WTC11 (cell line): ENCODE measurements around the gene ZNF648.

Experiments
- JUN ChIP-seq: sonication (generic); formaldehyde crosslinking; IDR thresholded peaks from 2 replicates; pipeline ENCODE4 v1.8.0; 2023; ENCODE audit warnings: mild to moderate bottlenecking, missing genetic modification reagents
- NFYB ChIP-seq: sonication (generic); formaldehyde crosslinking; conservative IDR thresholded peaks from 2 replicates; pipeline ENCODE4 v1.8.0; 2022; ENCODE audit warnings: low read depth, missing genetic modification reagents
- RORB ChIP-seq: fragments of 250-450 bp; sonication (Bioruptor Pico); IDR thresholded peaks from 2 replicates; pipeline ENCODE4 v1.9.0; 2021; ENCODE audit warnings: mild to moderate bottlenecking
- TF ChIP-seq, protein P1 (sequence below): sonication (generic); formaldehyde crosslinking; IDR thresholded peaks from 2 replicates; pipeline ENCODE4 v1.8.0; 2022; ENCODE audit warnings: mild to moderate bottlenecking, missing genetic modification reagents

DNA sequence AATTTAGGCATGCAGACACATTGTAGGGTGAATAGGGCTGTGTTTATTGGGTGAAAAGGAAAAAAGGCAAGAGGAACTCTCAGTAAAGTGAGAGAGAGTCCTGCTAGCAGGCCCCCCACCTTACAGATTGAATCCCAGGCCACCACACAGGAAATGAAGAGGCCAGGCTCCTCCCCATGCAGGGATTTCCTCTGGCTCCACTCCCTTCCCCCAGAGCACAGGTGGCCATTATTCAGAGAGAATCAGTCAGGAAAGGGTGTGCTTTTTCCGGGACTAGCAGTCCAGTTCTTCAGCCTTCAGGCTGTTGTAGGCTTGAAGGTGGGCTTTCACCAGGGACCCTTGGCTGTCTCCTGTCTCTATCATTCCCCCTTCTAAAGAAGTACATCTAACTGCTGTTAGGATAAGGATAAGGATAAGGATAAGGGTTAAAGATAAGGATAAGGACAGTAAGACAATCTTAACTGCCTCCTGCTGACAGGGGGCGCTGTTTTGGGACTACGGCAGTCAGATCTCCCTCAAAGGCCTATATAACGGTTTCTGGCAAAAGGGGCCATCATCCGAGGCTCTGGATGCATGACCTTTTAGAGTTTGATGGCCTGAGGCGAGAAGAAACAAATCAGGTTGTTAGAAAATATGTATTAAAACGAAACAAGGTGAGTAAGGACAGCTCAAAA, 26.3 kb downstream of the ZNF648 start:
- TF ChIP-seq NFYB (CRISPR knock-in tag) (no peak), JUN (CRISPR knock-in tag) (no peak), RORB (CRISPR knock-in tag) (no peak)
- TF ChIP-seq, protein P1, sequence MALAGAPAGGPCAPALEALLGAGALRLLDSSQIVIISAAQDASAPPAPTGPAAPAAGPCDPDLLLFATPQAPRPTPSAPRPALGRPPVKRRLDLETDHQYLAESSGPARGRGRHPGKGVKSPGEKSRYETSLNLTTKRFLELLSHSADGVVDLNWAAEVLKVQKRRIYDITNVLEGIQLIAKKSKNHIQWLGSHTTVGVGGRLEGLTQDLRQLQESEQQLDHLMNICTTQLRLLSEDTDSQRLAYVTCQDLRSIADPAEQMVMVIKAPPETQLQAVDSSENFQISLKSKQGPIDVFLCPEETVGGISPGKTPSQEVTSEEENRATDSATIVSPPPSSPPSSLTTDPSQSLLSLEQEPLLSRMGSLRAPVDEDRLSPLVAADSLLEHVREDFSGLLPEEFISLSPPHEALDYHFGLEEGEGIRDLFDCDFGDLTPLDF (CRISPR knock-in tag), result no peak
